GM21529 (cell line): ENCODE data around the gene FKBP4.
"Not testable (repeated sequence)": the region's sequence is repeated elsewhere in the genome, so short reads cannot be mapped to it uniquely, and the experiment has no call there.

ENCODE experiments used
- ATAC-seq: cut with Tn5 transposase; IDR thresholded peaks from one replicate; pipeline ENCODE4 v1.9.1; 2021; ENCODE audit not compliant: unreplicated experiment

FKBP4 gene

GRCh38 chr12:2794736-2795289, at the start of gene FKBP4:
TSS of gene FKBP4 (plus strand) at chr12:2794970. CDS start at chr12:2795140, 170 bp downstream.
- ATAC-seq: peak; percentile 78

- ATAC-seq: no peak
Measured at GRCh38 chr12:2745655-2746054, 49.1 kb upstream of the FKBP4 start.

- ATAC-seq: no peak
Measured at GRCh38 chr12:2749580-2749979, 45.2 kb upstream of the FKBP4 start.

- ATAC-seq: no peak
Measured at GRCh38 chr12:2750185-2750584, 44.6 kb upstream of the FKBP4 start.

GRCh38 chr12:2751230-2751629, 43.5 kb upstream of the FKBP4 start:
- ATAC-seq: no peak

GRCh38 chr12:2751686-2752085, 43.1 kb upstream of the FKBP4 start:
- ATAC-seq: no peak

- peak; percentile 70 for ATAC-seq
Measured at GRCh38 chr12:2752676-2753371, 41.9 kb upstream of the FKBP4 start.

GRCh38 chr12:2753536-2753935, 41.2 kb upstream of the FKBP4 start:
- no peak for ATAC-seq

GRCh38 chr12:2754208-2754607, 40.6 kb upstream of the FKBP4 start:
- no peak for ATAC-seq

GRCh38 chr12:2756756-2757155, 38.0 kb upstream of the FKBP4 start:
- no peak for ATAC-seq

GRCh38 chr12:2759733-2760132, 35.0 kb upstream of the FKBP4 start:
- no peak for ATAC-seq

GRCh38 chr12:2764398-2764797, 30.4 kb upstream of the FKBP4 start:
- ATAC-seq: no peak

- ATAC-seq: no peak
Measured at GRCh38 chr12:2765052-2765451, 29.7 kb upstream of the FKBP4 start.

GRCh38 chr12:2765608-2766007, 29.2 kb upstream of the FKBP4 start:
- no peak for ATAC-seq

- no peak for ATAC-seq
Measured at GRCh38 chr12:2768224-2768961, 26.4 kb upstream of the FKBP4 start.

GRCh38 chr12:2769866-2770533, 24.8 kb upstream of the FKBP4 start:
- no peak for ATAC-seq

- not testable (repeated sequence) for ATAC-seq
Measured at GRCh38 chr12:2770544-2770943, 24.2 kb upstream of the FKBP4 start.

- no peak for ATAC-seq
Measured at GRCh38 chr12:2772370-2772769, 22.4 kb upstream of the FKBP4 start.

GRCh38 chr12:2773199-2773875, 21.4 kb upstream of the FKBP4 start:
- no peak for ATAC-seq

- no peak for ATAC-seq
Measured at GRCh38 chr12:2775431-2775830, 19.3 kb upstream of the FKBP4 start.

- ATAC-seq: no peak
Measured at GRCh38 chr12:2776129-2776806, 18.5 kb upstream of the FKBP4 start.
